ENCODE measurements around the gene CAPN1. TPM values are rescaled to one million over a fixed set of nuclear protein-coding genes. Genes with fewer than 3 reads are reported as not detected.
A peak's percentile ranks its signal among the peaks of the same experiment; 100 is the strongest.
"Not testable (repeated sequence)": the region's sequence is repeated elsewhere in the genome, so short reads cannot be mapped to it uniquely, and the experiment has no call there.

The CAPN1 gene
- total RNA-seq, 1 experiment from 2014 or later: 111 TPM

- H3K4me1 Mint-ChIP-seq (ENCODE audit: insufficient read depth, unreplicated experiment): no peaks in the 10 kb centered on the region
- CTCF ChIA-PET: no interaction called here
Measured at GRCh38 chr11:65172600-65172999, 9.1 kb upstream of the CAPN1 start.

DNA sequence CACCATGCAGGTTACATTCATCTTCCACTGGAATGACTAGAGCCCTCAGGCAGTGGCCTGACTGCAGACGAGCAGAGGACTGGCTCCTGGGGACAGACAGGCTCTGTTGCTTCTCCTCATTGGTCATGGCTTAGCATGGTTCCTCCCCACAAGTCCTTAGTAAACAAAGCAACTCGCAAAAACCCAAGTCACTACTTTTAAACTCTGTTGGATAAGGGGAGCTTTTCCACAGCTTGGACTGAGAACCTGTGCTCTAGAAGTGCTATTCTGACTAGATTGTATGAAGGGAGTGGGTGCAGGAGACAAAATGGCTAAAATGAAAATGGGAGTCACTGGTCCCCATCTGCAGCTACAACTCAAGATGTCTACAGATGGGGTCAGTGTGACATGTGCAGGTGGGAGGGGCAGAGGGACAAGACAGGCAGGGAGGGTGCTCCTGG lies 7.1 kb upstream of the CAPN1 start:
- H3K9me3 Mint-ChIP-seq (ENCODE audit: unreplicated experiment); DNase-seq (ENCODE audit: unreplicated experiment); BruUV-seq (replicated peaks); H3K27ac Mint-ChIP-seq (ENCODE audit: low read depth, unreplicated experiment); H3K36me3 Mint-ChIP-seq (ENCODE audit: insufficient read depth, unreplicated experiment); H3K27me3 Mint-ChIP-seq (ENCODE audit: insufficient read depth, unreplicated experiment); H3K4me1 Mint-ChIP-seq (ENCODE audit: insufficient read depth, unreplicated experiment); intact Hi-C loops (cut with micrococcal nuclease); H3K4me3 Mint-ChIP-seq (ENCODE audit: unreplicated experiment): not testable (repeated sequence)
- POLR2A ChIA-PET: interaction anchor here (0.9 kb wide), 1 partner anchor 8 kb away, joined by 3 read pairs; no protein-coding TSS in a partner anchor
- CTCF ChIA-PET: interaction anchor here (0.6 kb wide), 1 partner anchor 318 kb away, joined by 3 read pairs; no protein-coding TSS in a partner anchor

More at GRCh38 chr11:65172600-65172999, 9.1 kb upstream of the CAPN1 start:
- no peaks in the 10 kb centered on the region for H3K36me3 Mint-ChIP-seq (ENCODE audit: insufficient read depth, unreplicated experiment)
- TF ChIP-seq, protein P1, sequence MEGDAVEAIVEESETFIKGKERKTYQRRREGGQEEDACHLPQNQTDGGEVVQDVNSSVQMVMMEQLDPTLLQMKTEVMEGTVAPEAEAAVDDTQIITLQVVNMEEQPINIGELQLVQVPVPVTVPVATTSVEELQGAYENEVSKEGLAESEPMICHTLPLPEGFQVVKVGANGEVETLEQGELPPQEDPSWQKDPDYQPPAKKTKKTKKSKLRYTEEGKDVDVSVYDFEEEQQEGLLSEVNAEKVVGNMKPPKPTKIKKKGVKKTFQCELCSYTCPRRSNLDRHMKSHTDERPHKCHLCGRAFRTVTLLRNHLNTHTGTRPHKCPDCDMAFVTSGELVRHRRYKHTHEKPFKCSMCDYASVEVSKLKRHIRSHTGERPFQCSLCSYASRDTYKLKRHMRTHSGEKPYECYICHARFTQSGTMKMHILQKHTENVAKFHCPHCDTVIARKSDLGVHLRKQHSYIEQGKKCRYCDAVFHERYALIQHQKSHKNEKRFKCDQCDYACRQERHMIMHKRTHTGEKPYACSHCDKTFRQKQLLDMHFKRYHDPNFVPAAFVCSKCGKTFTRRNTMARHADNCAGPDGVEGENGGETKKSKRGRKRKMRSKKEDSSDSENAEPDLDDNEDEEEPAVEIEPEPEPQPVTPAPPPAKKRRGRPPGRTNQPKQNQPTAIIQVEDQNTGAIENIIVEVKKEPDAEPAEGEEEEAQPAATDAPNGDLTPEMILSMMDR (IDR thresholded peaks at IDR 0.05; ENCODE audit: unreplicated experiment): no peak
- no peaks in the 10 kb centered on the region for H3K27me3 Mint-ChIP-seq (ENCODE audit: insufficient read depth, unreplicated experiment)
- H3K9me3 Mint-ChIP-seq (ENCODE audit: unreplicated experiment): no peaks in the 10 kb centered on the region
- BruUV-seq (replicated peaks): no TSS peak
- DNase-seq (ENCODE audit: unreplicated experiment): no peak
- no peak overlapping the region for H3K27ac Mint-ChIP-seq (ENCODE audit: low read depth, unreplicated experiment)
- intact Hi-C loops (cut with micrococcal nuclease): no loop called here
- H3K4me3 Mint-ChIP-seq (ENCODE audit: unreplicated experiment): no peak overlapping the region
- POLR2A ChIA-PET: interaction anchor here (0.7 kb wide), 1 partner anchor 51 kb away, joined by 3 read pairs; the partner anchor contains the start of gene FAU

- no TSS peak for BruUV-seq (replicated peaks)
- Mint-ChIP-seq H3K4me1 (ENCODE audit: insufficient read depth, unreplicated experiment) (peaks cover 3% of the 10 kb centered on the region), H3K27ac (ENCODE audit: low read depth, unreplicated experiment) (peak overlapping the region; percentile 88), H3K9me3 (ENCODE audit: unreplicated experiment) (no peaks in the 10 kb centered on the region), H3K4me3 (ENCODE audit: unreplicated experiment) (peak overlapping the region; percentile 85), H3K36me3 (ENCODE audit: insufficient read depth, unreplicated experiment) (peaks cover 32% of the 10 kb centered on the region), H3K27me3 (ENCODE audit: insufficient read depth, unreplicated experiment) (no peaks in the 10 kb centered on the region)
- TF ChIP-seq, protein P1 (IDR thresholded peaks at IDR 0.05; ENCODE audit: unreplicated experiment): peak; percentile 33
- CTCF ChIA-PET: interaction anchor here (0.6 to 1.7 kb wide), 17 partner anchors 9 to 448 kb away, joined by 3 to 7 read pairs (median 4); partner anchors contain the start of genes CDC42EP2, MRPL49, SPDYC and SYVN1
- peak; percentile 57 for DNase-seq (ENCODE audit: unreplicated experiment)
- intact Hi-C loops (cut with micrococcal nuclease): loop anchor here (2.0 kb wide), 1 partner anchor 46 kb away; the partner anchor contains the start of gene SYVN1
- POLR2A ChIA-PET: interaction anchor here (0.7 to 6.9 kb wide), 14 partner anchors 16 to 337 kb away, joined by 3 to 157 read pairs (median 5); partner anchors contain the start of genes FAU, MRPL49, SYVN1 and TM7SF2
Measured at GRCh38 chr11:65180877-65181568, 705 bp upstream of the CAPN1 start.

GRCh38 chr11:65182258-65183170 lies 786 bp downstream of the CAPN1 start:
- peak overlapping the region; percentile 88 for H3K27ac Mint-ChIP-seq (ENCODE audit: low read depth, unreplicated experiment)
- no peaks in the 10 kb centered on the region for H3K27me3 Mint-ChIP-seq (ENCODE audit: insufficient read depth, unreplicated experiment)
- peaks cover 3% of the 10 kb centered on the region for H3K4me1 Mint-ChIP-seq (ENCODE audit: insufficient read depth, unreplicated experiment)
- CTCF ChIA-PET: interaction anchor here (0.6 to 2.2 kb wide), 16 partner anchors 9 to 141 kb away, joined by 3 to 7 read pairs (median 4); partner anchors contain the start of genes CDC42EP2, MRPL49 and SAC3D1
- peaks cover 46% of the 10 kb centered on the region for H3K36me3 Mint-ChIP-seq (ENCODE audit: insufficient read depth, unreplicated experiment)
- TF ChIP-seq, protein P1 (IDR thresholded peaks at IDR 0.05; ENCODE audit: unreplicated experiment): no peak
- intact Hi-C loops (cut with micrococcal nuclease): no loop called here
- TSS peak; percentile 24 for BruUV-seq (replicated peaks)
- H3K4me3 Mint-ChIP-seq (ENCODE audit: unreplicated experiment): peak overlapping the region; percentile 85
- DNase-seq (ENCODE audit: unreplicated experiment): peak; percentile 52
- POLR2A ChIA-PET: interaction anchor here (0.6 to 6.9 kb wide), 22 partner anchors 8 to 850 kb away, joined by 3 to 157 read pairs (median 4); partner anchors contain the start of genes FAU, MRPL49, SYVN1 and TM7SF2
- no peaks in the 10 kb centered on the region for H3K9me3 Mint-ChIP-seq (ENCODE audit: unreplicated experiment)

All from MCF 10A (cell line).